OCI-LY3 (cell line): ENCODE measurements around the gene KIAA1671.

ENCODE experiments used
- H2AFZ ChIP-seq: fragments of 200-600, 300-600 bp; shearing (Covaris generic); 2 replicates; pipeline ENCODE4 v1.6.0; 2014; ENCODE audit warnings: antibody characterized with exemption, low read depth, low read length
- H3K27ac ChIP-seq: fragments of 200-600, 300-600 bp; sonication (generic); 2 replicates; pipeline ENCODE4 v1.5.1; 2014; ENCODE audit warnings: mild to moderate bottlenecking, low read length, moderate library complexity, mixed read lengths
- H3K27me3 ChIP-seq: fragments of 200-600, 300-600 bp; sonication (generic); 2 replicates; pipeline ENCODE4 v1.6.1; 2014; ENCODE audit warnings: low read depth, low read length, mixed read lengths
- H3K36me3 ChIP-seq: fragments of 200-600, 300-600 bp; sonication (generic); replicated peaks from 2 replicates; pipeline ENCODE3; 2014; ENCODE audit warnings: low read depth, low read length, mixed read lengths
- H3K4me1 ChIP-seq: fragments of 300-600, 200-600 bp; sonication (generic); 2 replicates; pipeline ENCODE4 v1.6.1; 2014; ENCODE audit warnings: low read length, mixed read lengths
- H3K4me2 ChIP-seq: fragments of 200-600, 300-600 bp; sonication (generic); 2 replicates; pipeline ENCODE4 v1.6.1; 2014; ENCODE audit warnings: low read length, mixed read lengths
- H3K4me3 ChIP-seq: fragments of 300-600, 200-600 bp; sonication (generic); 2 replicates; pipeline ENCODE4 v1.5.1; 2014; ENCODE audit warnings: antibody characterized with exemption, mild to moderate bottlenecking, low read length, moderate library complexity
- H3K79me2 ChIP-seq: fragments of 300-600, 200-600 bp; shearing (Covaris generic); 2 replicates; pipeline ENCODE4 v1.6.1; 2014; ENCODE audit warnings: mild to moderate bottlenecking, low read length, mixed read lengths
- H3K9ac ChIP-seq: fragments of 300-600, 200-600 bp; shearing (Covaris generic); 2 replicates; pipeline ENCODE4 v1.6.0; 2014; ENCODE audit warnings: mild to moderate bottlenecking, low read length, moderate library complexity
- H3K9me3 ChIP-seq: fragments of 200-600, 300-600 bp; shearing (Covaris generic); 2 replicates; pipeline ENCODE4 v1.6.1; 2014; ENCODE audit warnings: low read length, mixed read lengths; ENCODE audit not compliant: insufficient read depth
- H4K20me1 ChIP-seq: fragments of 200-600, 300-600 bp; sonication (generic); 2 replicates; pipeline ENCODE4 v1.6.1; 2016; ENCODE audit warnings: low read length, mixed read lengths; ENCODE audit not compliant: insufficient read depth
- CTCF ChIP-seq: fragments of 200-600, 300-600 bp; sonication (generic); IDR thresholded peaks from 2 replicates; pipeline ENCODE4 v1.5.1; 2014; ENCODE audit warnings: antibody characterized with exemption, low read length, low read depth
- EZH2phosphoT487 ChIP-seq: fragments of 200-600 bp; shearing (Covaris generic); IDR thresholded peaks from 2 replicates; pipeline ENCODE4 v1.6.1; 2018; ENCODE audit warnings: antibody characterized with exemption, mixed run types, low read depth

KIAA1671 gene

GRCh38 chr22:24982301-24983056 is 30.0 kb downstream of the KIAA1671 start:
- H3K9me3 ChIP-seq = no peaks in the 10 kb centered on the region
- no peaks in the 10 kb centered on the region for H4K20me1 ChIP-seq
- no peak overlapping the region for H3K4me3 ChIP-seq
- no peak overlapping the region for H3K27ac ChIP-seq
- H3K4me2 ChIP-seq = no peak overlapping the region
- H3K4me1 ChIP-seq = no peaks in the 10 kb centered on the region
- TF ChIP-seq EZH2phosphoT487 = no peak
- no peak for TF ChIP-seq CTCF
- peaks cover 11% of the 10 kb centered on the region for H3K27me3 ChIP-seq
- H2AFZ ChIP-seq = no peak overlapping the region
- no peak overlapping the region for H3K9ac ChIP-seq
- no peaks in the 10 kb centered on the region for H3K36me3 ChIP-seq
- H3K79me2 ChIP-seq = no peaks in the 10 kb centered on the region

GRCh38 chr22:24983151-24983550 is 30.6 kb downstream of the KIAA1671 start:
- no peak overlapping the region for H3K4me2 ChIP-seq
- no peaks in the 10 kb centered on the region for H3K9me3 ChIP-seq
- no peaks in the 10 kb centered on the region for H3K79me2 ChIP-seq
- no peaks in the 10 kb centered on the region for H3K36me3 ChIP-seq
- H3K9ac ChIP-seq = no peak overlapping the region
- no peaks in the 10 kb centered on the region for H4K20me1 ChIP-seq
- H3K4me3 ChIP-seq = no peak overlapping the region
- no peak for TF ChIP-seq EZH2phosphoT487
- TF ChIP-seq CTCF = no peak
- H3K4me1 ChIP-seq = no peaks in the 10 kb centered on the region
- H3K27me3 ChIP-seq = peaks cover 11% of the 10 kb centered on the region
- no peak overlapping the region for H2AFZ ChIP-seq
- no peak overlapping the region for H3K27ac ChIP-seq

- no peak overlapping the region for H3K4me2 ChIP-seq
- H3K79me2 ChIP-seq = no peaks in the 10 kb centered on the region
- H3K9ac ChIP-seq = no peak overlapping the region
- peaks cover 16% of the 10 kb centered on the region for H3K27me3 ChIP-seq
- H3K27ac ChIP-seq = no peak overlapping the region
- H3K9me3 ChIP-seq = no peaks in the 10 kb centered on the region
- no peaks in the 10 kb centered on the region for H3K4me1 ChIP-seq
- TF ChIP-seq CTCF (no peak), EZH2phosphoT487 (no peak)
- no peaks in the 10 kb centered on the region for H4K20me1 ChIP-seq
- H3K36me3 ChIP-seq = no peaks in the 10 kb centered on the region
- H3K4me3 ChIP-seq = no peak overlapping the region
- H2AFZ ChIP-seq = no peak overlapping the region
Measured at GRCh38 chr22:24984122-24984521, 31.6 kb downstream of the KIAA1671 start.

- no peaks in the 10 kb centered on the region for H3K79me2 ChIP-seq
- no peak overlapping the region for H3K9ac ChIP-seq
- no peaks in the 10 kb centered on the region for H3K36me3 ChIP-seq
- no peaks in the 10 kb centered on the region for H3K4me1 ChIP-seq
- no peak overlapping the region for H3K4me2 ChIP-seq
- no peak overlapping the region for H2AFZ ChIP-seq
- no peak overlapping the region for H3K27ac ChIP-seq
- H3K4me3 ChIP-seq = no peak overlapping the region
- no peaks in the 10 kb centered on the region for H4K20me1 ChIP-seq
- H3K27me3 ChIP-seq = peaks cover 19% of the 10 kb centered on the region
- TF ChIP-seq EZH2phosphoT487 = no peak
- no peak for TF ChIP-seq CTCF
- no peaks in the 10 kb centered on the region for H3K9me3 ChIP-seq
Measured at GRCh38 chr22:24985826-24986214, 33.3 kb downstream of the KIAA1671 start.
